Hippocampal formation (tissue), 2 donors: ENCODE results near the gene GMDS.

Experiments
- DNase-seq, 2 donors: peaks; one replicate each; lab custom pipeline; 2025; lab: John Stamatoyannopoulos, UW

The GMDS gene

GRCh38 chr6:1612974-1613306 lies 632.5 kb downstream of the GMDS start:
- no peak for DNase-seq

GRCh38 chr6:1612299-1612973 lies 633.0 kb downstream of the GMDS start:
- no peak for DNase-seq

GRCh38 chr6:1611572-1612298 lies 633.7 kb downstream of the GMDS start:
- DNase-seq = no peak

- no peak for DNase-seq
Measured at GRCh38 chr6:1611322-1611571, 634.2 kb downstream of the GMDS start.

- DNase-seq = no peak
Measured at GRCh38 chr6:1610497-1611321, 634.7 kb downstream of the GMDS start.

GRCh38 chr6:1609648-1610496 lies 635.5 kb downstream of the GMDS start, which contains the start of gene FOXC1:
FOXC1 (plus strand) TSS chr6:1609915; CDS start chr6:1610446, 531 bp downstream.
- peak in 1 of 2 donors; percentile 7 for DNase-seq

GRCh38 chr6:1609041-1609647 lies 636.3 kb downstream of the GMDS start:
- DNase-seq = no peak

GRCh38 chr6:1608222-1609040 lies 637.0 kb downstream of the GMDS start:
- no peak for DNase-seq

- no peak for DNase-seq
Measured at GRCh38 chr6:1607516-1608221, 637.7 kb downstream of the GMDS start.

- DNase-seq = no peak
Measured at GRCh38 chr6:1606780-1607515, 638.5 kb downstream of the GMDS start.

- no peak for DNase-seq
Measured at GRCh38 chr6:1605893-1606779, 639.3 kb downstream of the GMDS start.

GRCh38 chr6:1605004-1605892 lies 640.2 kb downstream of the GMDS start:
- no peak for DNase-seq

GRCh38 chr6:1604158-1605003 lies 641.0 kb downstream of the GMDS start:
- peak in 1 of 2 donors; percentile 48 for DNase-seq

GRCh38 chr6:1603708-1604107 lies 641.7 kb downstream of the GMDS start:
- DNase-seq = no peak

- no peak for DNase-seq
Measured at GRCh38 chr6:1602049-1602713, 643.2 kb downstream of the GMDS start.
